H9 (cell line): ENCODE measurements around the gene DGKG. TPM values are rescaled to one million over a fixed set of nuclear protein-coding genes. Genes with fewer than 3 reads are reported as not detected.

Experiments
- DNase-seq: peaks from one replicate; pipeline ENCODE4 v3.0.0-alpha.2; 2017
- H2AFZ ChIP-seq: one replicate; pipeline ENCODE4 v1.6.1; 2013; ENCODE audit warnings: mild to moderate bottlenecking, low read length, control low read depth, moderate library complexity
- H2AK5ac ChIP-seq: 2 replicates; pipeline ENCODE4 v1.6.1; 2013; ENCODE audit warnings: low read length, control low read depth, mixed read lengths; ENCODE audit not compliant: insufficient read length
- H2BK120ac ChIP-seq: one replicate; pipeline ENCODE4 v1.6.1; 2013; ENCODE audit warnings: low read depth, mild to moderate bottlenecking, low read length, control low read depth, inconsistent platforms; ENCODE audit not compliant: poor library complexity, severe bottlenecking
- H2BK12ac ChIP-seq: 2 replicates; pipeline ENCODE4 v1.6.1; 2013; ENCODE audit warnings: low read length, control low read depth, mixed read lengths, low read depth; ENCODE audit not compliant: insufficient read length
- H2BK15ac ChIP-seq: 2 replicates; pipeline ENCODE4 v1.6.1; 2013; ENCODE audit warnings: low read depth, low read length, control low read depth
- H2BK20ac ChIP-seq: one replicate; pipeline ENCODE4 v1.6.1; 2013; ENCODE audit warnings: low read depth, mild to moderate bottlenecking, low read length, control low read depth, inconsistent platforms; ENCODE audit not compliant: poor library complexity, severe bottlenecking
- H2BK5ac ChIP-seq: 2 replicates; pipeline ENCODE4 v1.6.1; 2013; ENCODE audit warnings: low read length, control low read depth, mixed read lengths; ENCODE audit not compliant: insufficient read length
- H3K14ac ChIP-seq: 2 replicates; pipeline ENCODE4 v1.6.1; 2013; ENCODE audit warnings: low read length, control low read depth; ENCODE audit not compliant: insufficient read depth
- H3K18ac ChIP-seq: 2 replicates; pipeline ENCODE4 v1.6.1; 2013; ENCODE audit warnings: low read depth, mild to moderate bottlenecking, mixed read lengths, low read length, control low read depth; ENCODE audit not compliant: insufficient read length
- H3K23ac ChIP-seq: 2 replicates; pipeline ENCODE4 v1.6.1; 2013; ENCODE audit warnings: low read length, control low read depth, mixed read lengths, low read depth; ENCODE audit not compliant: insufficient read length
- H3K23me2 ChIP-seq: 2 replicates; pipeline ENCODE4 v1.6.1; 2013; ENCODE audit warnings: low read depth, mild to moderate bottlenecking, mixed read lengths, low read length, control low read depth; ENCODE audit not compliant: insufficient read length, poor library complexity, severe bottlenecking
- H3K27ac ChIP-seq: 2 replicates; pipeline ENCODE4 v1.5.1; 2013; ENCODE audit warnings: low read length, control low read depth, mixed read lengths, low read depth; ENCODE audit not compliant: insufficient read length
- H3K27me3 ChIP-seq: 2 replicates; pipeline ENCODE4 v1.6.1; 2013; ENCODE audit warnings: low read length, control low read depth, inconsistent platforms; ENCODE audit not compliant: insufficient read depth
- H3K4ac ChIP-seq: 2 replicates; pipeline ENCODE4 v1.6.1; 2013; ENCODE audit warnings: low read depth, mild to moderate bottlenecking, control low read depth, inconsistent platforms, low read length, moderate library complexity
- H3K4me1 ChIP-seq: 2 replicates; pipeline ENCODE4 v1.6.1; 2013; ENCODE audit warnings: low read length, control low read depth, inconsistent platforms; ENCODE audit not compliant: insufficient read depth
- H3K4me2 ChIP-seq: 2 replicates; pipeline ENCODE4 v1.6.1; 2013; ENCODE audit warnings: low read length, control low read depth, mixed read lengths; ENCODE audit not compliant: insufficient read length, insufficient read depth
- H3K56ac ChIP-seq: 2 replicates; pipeline ENCODE4 v1.6.1; 2013; ENCODE audit warnings: low read depth, mild to moderate bottlenecking, mixed read lengths, low read length, control low read depth; ENCODE audit not compliant: insufficient read length
- H3K79me1 ChIP-seq: 2 replicates; pipeline ENCODE4 v1.6.1; 2013; ENCODE audit warnings: low read depth, mild to moderate bottlenecking, moderate library complexity, low read length, control low read depth, inconsistent platforms; ENCODE audit not compliant: insufficient read depth, poor library complexity, severe bottlenecking
- H3K79me2 ChIP-seq: 2 replicates; pipeline ENCODE4 v1.6.1; 2013; ENCODE audit warnings: low read length, control low read depth, inconsistent platforms; ENCODE audit not compliant: insufficient read depth
- H3K9ac ChIP-seq: 2 replicates; pipeline ENCODE4 v1.6.1; 2013; ENCODE audit warnings: low read length, control low read depth, mixed read lengths; ENCODE audit not compliant: insufficient read length; ENCODE audit errors: extremely low read depth
- H3K9me3 ChIP-seq: one replicate; pipeline ENCODE4 v1.6.1; 2013; ENCODE audit warnings: low read depth, low read length, inconsistent platforms; ENCODE audit not compliant: control insufficient read depth
- H3T11ph ChIP-seq: one replicate; pipeline ENCODE4 v1.6.1; 2013; ENCODE audit warnings: mild to moderate bottlenecking, low read length, control low read depth, inconsistent platforms
- H4K20me1 ChIP-seq: one replicate; pipeline ENCODE4 v1.6.1; 2013; ENCODE audit not compliant: control insufficient read depth, insufficient read length, insufficient read depth
- H4K5ac ChIP-seq: 2 replicates; pipeline ENCODE4 v1.6.1; 2013; ENCODE audit warnings: low read depth, mild to moderate bottlenecking, mixed read lengths, low read length, control low read depth; ENCODE audit not compliant: insufficient read length
- H4K8ac ChIP-seq: replicated peaks from 2 replicates; pipeline ENCODE4 v1.6.1; 2013; ENCODE audit warnings: low read length, control low read depth, mixed read lengths, low read depth; ENCODE audit not compliant: insufficient read length
- H4K91ac ChIP-seq: 2 replicates; pipeline ENCODE4 v1.6.1; 2013; ENCODE audit warnings: low read depth, mild to moderate bottlenecking, moderate library complexity, mixed read lengths, low read length, control low read depth; ENCODE audit not compliant: insufficient read length
- H3K27ac Mint-ChIP-seq, 3 experiments: 2 replicates in 2 of 3; 3 replicates in 1 of 3; pipeline ENCODE4 v1.8.0; 2020 to 2021; ENCODE audit warnings: mixed read lengths in 3 of 3, mild to moderate bottlenecking in 1 of 3, moderate library complexity in 1 of 3
- H3K27me3 Mint-ChIP-seq: 2 replicates; pipeline ENCODE4 v1.8.0; 2021; ENCODE audit warnings: low read depth, mild to moderate bottlenecking, moderate library complexity, mixed read lengths
- H3K36me3 Mint-ChIP-seq, 3 experiments: 2 replicates in 2 of 3; 3 replicates in 1 of 3; pipeline ENCODE4 v1.8.0; 2020 to 2021; ENCODE audit warnings: low read depth in 3 of 3, mixed read lengths in 3 of 3; ENCODE audit not compliant: insufficient read depth in 1 of 3
- H3K4me1 Mint-ChIP-seq, 2 experiments: 2 replicates each; pipeline ENCODE4 v1.8.0; 2020; ENCODE audit warnings: mixed read lengths in 2 of 2
- H3K4me3 Mint-ChIP-seq, 2 experiments: 2 replicates in 1 of 2; 3 replicates in 1 of 2; pipeline ENCODE4 v1.8.0; 2020 to 2021; ENCODE audit warnings: mild to moderate bottlenecking in 2 of 2, mixed read lengths in 2 of 2, moderate library complexity in 1 of 2
- H3K9me3 Mint-ChIP-seq, 2 experiments: 2 replicates in 1 of 2; 3 replicates in 1 of 2; pipeline ENCODE4 v1.8.0; 2020; ENCODE audit warnings: mild to moderate bottlenecking in 2 of 2, mixed read lengths in 2 of 2, moderate library complexity in 1 of 2
- CTCF ChIP-seq: fragments of 200-600 bp; sonication (generic); conservative IDR thresholded peaks from 3 replicates; pipeline ENCODE4 v1.8.0; 2021; ENCODE audit warnings: antibody characterized with exemption, mild to moderate bottlenecking
- WGBS: extraction: QIAGEN DNeasy Blood & Tissue Kit; methylation state at CpG from one replicate; pipeline ENCODE4 v1.1.7; 2013; ENCODE audit warnings: missing lambda C conversion rate, low lambda C conversion rate, mixed read lengths; ENCODE audit not compliant: insufficient read length; ENCODE audit errors: extremely low coverage; 5-methylcytosine and 5-hydroxymethylcytosine counted together
- total RNA-seq: library from RNA; stranded (reverse); gene quantifications from 2 replicates; pipeline ENCODE4 v1.2.1, GENCODE V29; 2021

DGKG gene
- total RNA-seq, 1 experiment from 2014 or later = not detected

- DNase-seq = no peak
- Histone ChIP-seq H3K4me2 (no peak overlapping the region), H3K9ac (no peak overlapping the region), H4K5ac (no peak overlapping the region), H3T11ph (no peak overlapping the region), H2BK12ac (no peak overlapping the region), H3K4ac (no peak overlapping the region), H3K56ac (no peak overlapping the region), H4K91ac (no peak overlapping the region), H3K23me2 (no peaks in the 10 kb centered on the region), H4K8ac (no peak overlapping the region), H2BK15ac (no peak overlapping the region), H3K79me2 (no peaks in the 10 kb centered on the region), H3K9me3 (no peaks in the 10 kb centered on the region), H3K79me1 (no peaks in the 10 kb centered on the region), H3K18ac (no peak overlapping the region), H2BK120ac (no peak overlapping the region), H3K23ac (no peak overlapping the region), H3K14ac (no peak overlapping the region), H3K27ac (no peak overlapping the region), H4K20me1 (no peaks in the 10 kb centered on the region), H3K4me1 (no peaks in the 10 kb centered on the region; the same call in 1 of the 2 replicates), H2BK20ac (no peak overlapping the region), H2BK5ac (no peak overlapping the region), H2AFZ (no peak overlapping the region), H2AK5ac (no peak overlapping the region), H3K27me3 (no peaks in the 10 kb centered on the region)
- Mint-ChIP-seq H3K27ac (no peak overlapping the region), H3K36me3 (peaks cover 0 to 1% (median 0%) of the 10 kb centered on the region in 3 experiments; a peak in 2 of 7 replicates), H3K4me1 (no peaks in the 10 kb centered on the region), H3K27me3 (peaks cover 46% of the 10 kb centered on the region), H3K9me3 (no peaks in the 10 kb centered on the region), H3K4me3 (no peak overlapping the region)
- no peak for TF ChIP-seq CTCF
- no CpG with 5 or more reads among the region's 9 CpGs for WGBS
Observed at GRCh38 chr3:186152889-186153292, 209.1 kb downstream of the DGKG start.
